SU-DHL-6 (cell line): ENCODE results near the gene INSR.

Source experiments
- H2AFZ ChIP-seq: fragments of 200-600 bp; sonication (generic); 2 replicates; pipeline ENCODE4 v1.6.1; 2014; ENCODE audit warnings: low read depth, mild to moderate bottlenecking, moderate library complexity, mixed read lengths, antibody characterized with exemption, low read length; ENCODE audit not compliant: severe bottlenecking
- H3F3A ChIP-seq: fragments of 200-600 bp; shearing (Covaris generic); 2 replicates; pipeline ENCODE4 v1.6.0; 2016; ENCODE audit warnings: antibody characterized with exemption, mild to moderate bottlenecking; ENCODE audit not compliant: insufficient read depth
- H3K27ac ChIP-seq: fragments of 200-600 bp; sonication (generic); 2 replicates; pipeline ENCODE4 v1.5.1; 2016; ENCODE audit warnings: low read depth, mild to moderate bottlenecking, low read length, moderate library complexity, mixed read lengths
- H3K27me3 ChIP-seq: fragments of 200-600 bp; sonication (generic), shearing (Covaris generic); 2 replicates; pipeline ENCODE4 v1.6.0; 2014; ENCODE audit warnings: mild to moderate bottlenecking, low read length
- H3K36me3 ChIP-seq: fragments of 200-600 bp; sonication (generic); 2 replicates; pipeline ENCODE4 v1.6.1; 2014; ENCODE audit warnings: mild to moderate bottlenecking, low read length, mixed read lengths
- H3K4me2 ChIP-seq: fragments of 300-600, 200-600 bp; shearing (Covaris generic), sonication (generic); 2 replicates; pipeline ENCODE4 v1.6.0; 2014; ENCODE audit warnings: low read length, low read depth, mild to moderate bottlenecking; ENCODE audit not compliant: poor library complexity, severe bottlenecking
- H3K4me3 ChIP-seq: fragments of 200-600 bp; sonication (generic); 2 replicates; pipeline ENCODE4 v1.5.1; 2014; ENCODE audit warnings: antibody characterized with exemption, low read length, mild to moderate bottlenecking, mixed read lengths; ENCODE audit not compliant: insufficient read depth, poor library complexity, severe bottlenecking
- H3K79me2 ChIP-seq: fragments of 200-600 bp; sonication (generic); 2 replicates; pipeline ENCODE4 v1.6.1; 2014; ENCODE audit warnings: mild to moderate bottlenecking, low read length, moderate library complexity; ENCODE audit not compliant: insufficient read depth
- H3K9ac ChIP-seq: fragments of 200-600 bp; sonication (generic); 2 replicates; pipeline ENCODE4 v1.7.0; 2014; ENCODE audit warnings: mild to moderate bottlenecking, low read length
- H3K9me2 ChIP-seq: fragments of 200-600 bp; sonication (generic); replicated peaks from 2 replicates; pipeline ENCODE4 v1.6.1; 2014; ENCODE audit warnings: low read length; ENCODE audit not compliant: insufficient read depth
- H3K9me3 ChIP-seq: fragments of 200-600 bp; sonication (generic); 2 replicates; pipeline ENCODE4 v1.6.1; 2014; ENCODE audit warnings: low read length, mixed read lengths; ENCODE audit not compliant: insufficient read depth
- H4K20me1 ChIP-seq: fragments of 200-600 bp; sonication (generic); 2 replicates; pipeline ENCODE4 v1.6.1; 2014; ENCODE audit warnings: low read depth, mild to moderate bottlenecking, antibody characterized with exemption, low read length, moderate library complexity, mixed read lengths
- CTCF ChIP-seq: fragments of 200-600 bp; sonication (generic); IDR thresholded peaks from one replicate; pipeline ENCODE4 v1.5.1; 2017; ENCODE audit warnings: antibody characterized with exemption, mild to moderate bottlenecking, low read length, moderate library complexity; ENCODE audit not compliant: insufficient read depth, poor library complexity, severe bottlenecking
- EZH2phosphoT487 ChIP-seq: fragments of 200-600 bp; sonication (generic), shearing (Covaris generic); conservative IDR thresholded peaks from 2 replicates; pipeline ENCODE4 v1.6.1; 2018; ENCODE audit warnings: mild to moderate bottlenecking, antibody characterized with exemption, low read length, moderate library complexity, mixed read lengths

Gene INSR

GRCh38 chr19:7260161-7260560 is 34.1 kb downstream of the INSR start:
- TF ChIP-seq CTCF (no peak), EZH2phosphoT487 (no peak)
- no peaks in the 10 kb centered on the region for H3F3A ChIP-seq
- peaks cover 95% of the 10 kb centered on the region for H3K79me2 ChIP-seq
- no peak overlapping the region for H3K4me3 ChIP-seq
- H3K4me2 ChIP-seq: no peak overlapping the region
- no peak overlapping the region for H2AFZ ChIP-seq
- no peak overlapping the region for H3K27ac ChIP-seq
- H3K9ac ChIP-seq: no peak overlapping the region
- no peaks in the 10 kb centered on the region for H3K9me3 ChIP-seq
- H4K20me1 ChIP-seq: no peaks in the 10 kb centered on the region
- H3K27me3 ChIP-seq: no peaks in the 10 kb centered on the region
- H3K36me3 ChIP-seq: no peaks in the 10 kb centered on the region
- H3K9me2 ChIP-seq: no peaks in the 10 kb centered on the region

DNA sequence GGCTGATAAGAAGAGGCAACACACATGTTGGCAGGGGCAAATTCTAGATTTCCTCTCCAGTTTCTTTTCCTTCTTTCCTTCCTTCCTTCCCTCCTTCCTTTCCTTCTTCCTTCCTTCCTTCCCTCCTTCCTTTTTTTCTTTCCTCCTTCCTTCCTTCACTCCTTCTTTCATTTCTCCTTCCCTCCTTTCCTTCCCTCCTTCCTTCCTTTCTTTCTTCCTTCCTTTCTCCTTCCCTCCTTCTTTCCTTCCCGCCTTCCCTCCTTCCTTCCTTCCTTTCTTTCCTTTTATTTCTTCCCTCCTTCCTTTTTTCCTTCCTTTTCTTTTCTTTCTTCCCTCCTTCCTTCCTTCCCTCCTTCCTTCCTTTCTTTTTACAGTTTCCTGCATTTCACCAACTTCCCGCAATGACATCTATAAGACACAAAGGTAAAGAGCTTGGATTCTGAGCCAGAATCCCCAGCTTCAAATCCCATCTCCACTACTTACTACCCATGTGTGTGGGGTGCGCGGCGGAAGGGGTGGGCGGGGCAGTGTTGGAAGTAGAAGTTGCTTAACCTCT is 35.3 kb downstream of the INSR start:
- Histone ChIP-seq H3K4me2 (no peak overlapping the region), H3K36me3 (no peaks in the 10 kb centered on the region), H3K27me3 (no peaks in the 10 kb centered on the region), H2AFZ (no peak overlapping the region), H4K20me1 (no peaks in the 10 kb centered on the region), H3K4me3 (no peak overlapping the region), H3K27ac (no peak overlapping the region), H3K9me2 (no peaks in the 10 kb centered on the region), H3F3A (no peaks in the 10 kb centered on the region), H3K9me3 (no peaks in the 10 kb centered on the region), H3K79me2 (peaks cover 95% of the 10 kb centered on the region), H3K9ac (no peak overlapping the region)
- TF ChIP-seq EZH2phosphoT487 (no peak), CTCF (no peak)

GRCh38 chr19:7258041-7258839 is 36.0 kb downstream of the INSR start:
- Histone ChIP-seq H2AFZ (no peak overlapping the region), H3K36me3 (no peaks in the 10 kb centered on the region), H3K27ac (no peak overlapping the region), H3K4me2 (no peak overlapping the region), H3K9me3 (no peaks in the 10 kb centered on the region), H3K79me2 (peaks cover 96% of the 10 kb centered on the region), H3K9me2 (no peaks in the 10 kb centered on the region), H3K27me3 (no peaks in the 10 kb centered on the region), H3K4me3 (no peak overlapping the region), H4K20me1 (no peaks in the 10 kb centered on the region), H3K9ac (no peak overlapping the region), H3F3A (no peaks in the 10 kb centered on the region)
- TF ChIP-seq CTCF: no peak
- TF ChIP-seq EZH2phosphoT487: no peak
